GM21526 (cell line): ENCODE data around the gene PCDHGB5.
"Not testable (repeated sequence)": the region's sequence is repeated elsewhere in the genome, so short reads cannot be mapped to it uniquely, and the experiment has no call there.

ENCODE experiments used
- ATAC-seq: cut with Tn5 transposase; IDR thresholded peaks from one replicate; pipeline ENCODE4 v1.9.1; 2021; ENCODE audit warnings: moderate library complexity; ENCODE audit not compliant: unreplicated experiment, low FRiP score

PCDHGB5 gene

GRCh38 chr5:141375444-141376155, 22.1 kb upstream of the PCDHGB5 start:
- ATAC-seq: not testable (repeated sequence)

GRCh38 chr5:141382469-141383294, 15.1 kb upstream of the PCDHGB5 start, which contains the start of gene PCDHGA7:
PCDHGA7 (plus strand) TSS chr5:141382742; CDS start chr5:141382900, 158 bp downstream.
- ATAC-seq: no peak

GRCh38 chr5:141383345-141383744, 14.4 kb upstream of the PCDHGB5 start:
- no peak for ATAC-seq

- no peak for ATAC-seq
These were observed 13.1 kb upstream of the PCDHGB5 start for GRCh38 chr5:141384471-141385267.

GRCh38 chr5:141387557-141388311, 10.0 kb upstream of the PCDHGB5 start, which contains the start of gene PCDHGB4:
PCDHGB4 (plus strand) TSS chr5:141387698; CDS start chr5:141387885, 187 bp downstream.
- peak; percentile 97 for ATAC-seq

GRCh38 chr5:141388661-141389060, 9.1 kb upstream of the PCDHGB5 start:
- ATAC-seq: no peak

GRCh38 chr5:141389153-141390042, 8.3 kb upstream of the PCDHGB5 start:
- ATAC-seq: no peak

GRCh38 chr5:141392429-141393198, 5.1 kb upstream of the PCDHGB5 start, which contains the start of gene PCDHGA8:
PCDHGA8 (plus strand) TSS chr5:141392633; CDS start chr5:141392814, 181 bp downstream.
- no peak for ATAC-seq

GRCh38 chr5:141393267-141393666, 4.5 kb upstream of the PCDHGB5 start:
- no peak for ATAC-seq

GRCh38 chr5:141394401-141395187, 3.2 kb upstream of the PCDHGB5 start:
- not testable (repeated sequence) for ATAC-seq

GRCh38 chr5:141398608-141399007, 861 bp downstream of the PCDHGB5 start:
- ATAC-seq: no peak

- ATAC-seq: no peak
These were observed 2.0 kb downstream of the PCDHGB5 start for GRCh38 chr5:141399555-141400258.

- ATAC-seq: no peak
These were observed 5.0 kb downstream of the PCDHGB5 start, which contains the start of gene PCDHGA9 for GRCh38 chr5:141402553-141403243. PCDHGA9 (plus strand) TSS chr5:141402778; CDS start chr5:141402953, 175 bp downstream.

- ATAC-seq: no peak
These were observed 5.6 kb downstream of the PCDHGB5 start for GRCh38 chr5:141403387-141403786.

GRCh38 chr5:141407790-141408505, 10.2 kb downstream of the PCDHGB5 start, which contains the start of gene PCDHGB6:
PCDHGB6 (plus strand) TSS chr5:141408021; CDS start chr5:141408203, 182 bp downstream.
- peak; percentile 75 for ATAC-seq
